Stimulated activated effector memory CD8-positive, alpha-beta T cell treated with anti-CD3 and anti-CD28 coated beads, Interleukin-12 subunit alpha, Interleukin-12 subunit beta, amount 100 ng/mL, for 72 hours (primary cell): ENCODE results near the gene ZNF784.

Experiments
- ATAC-seq: fragments of 150-1000 bp; cut with Tn5 transposase; 2 replicates; pipeline ENCODE4 v1.10.0; 2021
- DNase-seq, 2 donors: peaks; one replicate each; pipeline ENCODE4 v3.0.0; 2021 to 2022; ENCODE audit warnings: low spot score in 2 of 2
- H3K27ac Mint-ChIP-seq: one replicate; pipeline ENCODE4 v1.8.0; 2022; ENCODE audit warnings: mild to moderate bottlenecking, mixed read lengths
- H3K36me3 Mint-ChIP-seq: one replicate; pipeline ENCODE4 v1.8.0; 2022; ENCODE audit warnings: mild to moderate bottlenecking, mixed read lengths
- H3K4me1 Mint-ChIP-seq: one replicate; pipeline ENCODE4 v1.8.0; 2022; ENCODE audit warnings: mixed read lengths
- H3K4me3 Mint-ChIP-seq: one replicate; pipeline ENCODE4 v1.8.0; 2022; ENCODE audit warnings: mild to moderate bottlenecking, mixed read lengths
- H3K9me3 Mint-ChIP-seq: one replicate; pipeline ENCODE4 v1.8.0; 2022; ENCODE audit warnings: mixed read lengths

The ZNF784 gene

GRCh38 chr19:55661826-55662225 lies 37.5 kb upstream of the ZNF784 start:
- H3K9me3 Mint-ChIP-seq = no peaks in the 10 kb centered on the region
- H3K4me1 Mint-ChIP-seq = peaks cover 60% of the 10 kb centered on the region
- H3K36me3 Mint-ChIP-seq = peaks cover 96% of the 10 kb centered on the region

DNA sequence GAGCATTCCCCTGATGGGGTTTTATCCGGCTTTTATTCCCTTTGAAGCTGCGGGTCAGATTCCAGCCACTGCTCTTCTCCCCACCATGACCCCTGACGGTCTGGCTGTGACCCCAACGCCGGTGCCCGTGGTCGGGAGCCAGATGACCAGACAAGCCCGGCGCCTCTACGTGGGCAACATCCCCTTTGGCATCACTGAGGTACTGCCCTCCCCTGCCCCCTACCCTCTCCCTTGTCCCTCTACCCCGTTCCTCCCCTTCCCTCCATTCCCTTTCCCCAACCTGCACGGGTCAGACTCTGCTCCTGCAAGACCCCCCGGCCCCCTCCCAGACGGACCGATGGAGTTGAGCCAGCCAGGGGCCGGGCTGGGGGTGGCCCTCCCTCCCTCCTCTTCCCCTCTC lies 36.6 kb upstream of the ZNF784 start:
- peak overlapping the region; percentile 80 for H3K27ac Mint-ChIP-seq
- H3K4me3 Mint-ChIP-seq = no peak overlapping the region

More at GRCh38 chr19:55661826-55662225, 37.5 kb upstream of the ZNF784 start:
- Mint-ChIP-seq H3K27ac (peak overlapping the region; percentile 9), H3K4me3 (no peak overlapping the region)
- ATAC-seq (no peak), DNase-seq (no peak)

DNA sequence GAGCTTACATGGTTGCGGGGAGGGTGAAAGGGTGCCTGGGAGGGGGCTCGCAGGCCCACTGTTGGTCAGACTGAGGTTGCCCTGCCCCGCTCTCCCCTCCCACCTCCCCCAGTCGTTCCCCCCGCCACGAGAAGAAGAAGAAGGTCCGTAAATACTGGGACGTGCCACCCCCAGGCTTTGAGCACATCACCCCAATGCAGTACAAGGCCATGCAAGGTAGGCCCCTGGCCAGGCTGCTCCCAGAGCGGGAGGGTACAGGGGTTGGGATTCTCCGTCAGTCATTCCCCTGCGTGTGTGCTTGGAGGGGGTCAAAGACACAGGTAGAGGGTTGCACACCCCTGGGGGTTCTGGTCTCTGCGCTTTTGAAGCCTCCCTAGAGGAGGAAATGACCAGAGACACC lies 36.0 kb upstream of the ZNF784 start:
- Mint-ChIP-seq H3K4me1 (peaks cover 67% of the 10 kb centered on the region), H3K9me3 (no peaks in the 10 kb centered on the region), H3K27ac (peak overlapping the region; percentile 80), H3K36me3 (peaks cover 96% of the 10 kb centered on the region), H3K4me3 (peak overlapping the region; percentile 90)
- DNase-seq (no peak), ATAC-seq (no peak)

More for the DNA sequence above, 36.6 kb upstream of the ZNF784 start:
- DNase-seq (no peak), ATAC-seq (no peak)
- H3K36me3 Mint-ChIP-seq = peaks cover 96% of the 10 kb centered on the region
- H3K4me1 Mint-ChIP-seq = peaks cover 65% of the 10 kb centered on the region
- H3K9me3 Mint-ChIP-seq = no peaks in the 10 kb centered on the region

- H3K9me3 Mint-ChIP-seq = no peaks in the 10 kb centered on the region
- DNase-seq (no peak), ATAC-seq (no peak)
- H3K4me1 Mint-ChIP-seq = peaks cover 67% of the 10 kb centered on the region
- peak overlapping the region; percentile 80 for H3K27ac Mint-ChIP-seq
- peak overlapping the region; percentile 90 for H3K4me3 Mint-ChIP-seq
- peaks cover 96% of the 10 kb centered on the region for H3K36me3 Mint-ChIP-seq
Measured at GRCh38 chr19:55659822-55660221, 35.5 kb upstream of the ZNF784 start.

DNA sequence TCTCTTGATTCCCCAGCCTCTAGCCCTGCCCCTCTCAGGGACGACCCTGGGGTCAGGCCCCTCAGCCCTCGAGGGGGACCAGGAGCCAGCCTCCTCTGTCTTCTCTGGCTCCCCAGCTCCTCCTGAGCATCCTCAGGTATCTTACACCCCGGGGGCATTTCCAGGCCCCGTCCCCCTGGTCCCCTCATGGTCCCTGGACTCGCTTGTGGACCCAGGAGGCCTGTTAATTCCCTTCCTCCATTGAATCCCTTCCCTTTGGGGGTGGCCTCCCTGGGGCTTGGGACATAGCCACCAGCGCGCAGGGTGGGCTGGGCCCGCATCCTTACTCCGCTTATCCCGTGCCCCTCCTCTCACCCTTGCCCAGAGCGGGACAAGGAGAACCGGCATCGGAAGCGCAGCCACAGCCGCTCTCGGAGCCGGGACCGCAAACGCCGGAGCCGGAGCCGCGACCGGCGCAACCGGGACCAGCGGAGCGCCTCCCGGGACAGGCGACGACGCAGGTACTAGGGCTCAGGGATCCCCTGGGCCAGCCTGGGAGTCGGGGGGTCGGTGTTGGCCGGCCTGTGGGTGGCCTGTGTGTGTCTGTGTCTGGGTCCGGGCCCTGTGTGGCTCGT lies 34.6 kb upstream of the ZNF784 start:
- DNase-seq (no peak), ATAC-seq (no peak)
- no peaks in the 10 kb centered on the region for H3K9me3 Mint-ChIP-seq
- H3K4me3 Mint-ChIP-seq = peak overlapping the region; percentile 90
- H3K27ac Mint-ChIP-seq = peak overlapping the region; percentile 80
- peaks cover 74% of the 10 kb centered on the region for H3K4me1 Mint-ChIP-seq
- peaks cover 96% of the 10 kb centered on the region for H3K36me3 Mint-ChIP-seq

DNA sequence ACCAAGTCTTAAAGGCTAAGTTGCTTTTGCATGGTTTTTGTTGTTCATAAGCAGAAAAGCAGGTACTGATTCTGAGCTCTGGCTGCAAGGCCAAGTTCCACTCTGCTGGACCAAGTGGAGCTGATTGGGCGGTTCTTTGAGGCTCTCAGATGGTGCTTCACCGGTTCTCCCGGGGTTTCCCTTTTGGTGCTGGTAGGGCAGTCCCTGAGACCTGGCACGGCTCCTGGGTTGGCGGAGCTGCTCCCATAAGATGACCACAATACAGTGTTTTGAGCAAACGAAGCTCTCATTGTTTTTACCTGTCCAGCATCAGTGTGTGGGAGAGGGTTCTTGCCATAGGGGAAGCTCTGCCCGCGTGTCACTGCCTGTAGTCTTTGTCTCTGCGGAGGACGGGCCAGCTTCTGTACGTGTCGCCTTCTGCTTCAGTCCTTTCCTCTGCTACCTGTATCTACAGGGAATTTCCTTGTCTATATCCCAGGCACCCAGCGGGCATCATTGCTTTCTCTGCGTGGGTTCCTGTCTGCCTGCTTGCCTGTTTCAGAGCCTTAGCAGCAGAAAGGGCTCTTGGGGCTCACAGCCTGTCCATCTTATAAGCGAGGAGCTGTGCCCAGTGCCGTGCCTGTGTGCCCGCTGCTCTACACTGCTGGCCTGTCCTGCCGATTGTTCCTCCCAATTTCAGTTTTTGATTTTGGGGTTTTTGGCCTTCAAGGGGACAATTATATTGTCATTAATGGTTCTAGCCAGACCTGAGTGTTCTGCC lies 32.8 kb upstream of the ZNF784 start:
- Mint-ChIP-seq H3K27ac (peak overlapping the region; percentile 80), H3K36me3 (peaks cover 87% of the 10 kb centered on the region), H3K9me3 (no peaks in the 10 kb centered on the region), H3K4me1 (peaks cover 60% of the 10 kb centered on the region), H3K4me3 (peak overlapping the region; percentile 90)
- DNase-seq (no peak), ATAC-seq (no peak)

DNA sequence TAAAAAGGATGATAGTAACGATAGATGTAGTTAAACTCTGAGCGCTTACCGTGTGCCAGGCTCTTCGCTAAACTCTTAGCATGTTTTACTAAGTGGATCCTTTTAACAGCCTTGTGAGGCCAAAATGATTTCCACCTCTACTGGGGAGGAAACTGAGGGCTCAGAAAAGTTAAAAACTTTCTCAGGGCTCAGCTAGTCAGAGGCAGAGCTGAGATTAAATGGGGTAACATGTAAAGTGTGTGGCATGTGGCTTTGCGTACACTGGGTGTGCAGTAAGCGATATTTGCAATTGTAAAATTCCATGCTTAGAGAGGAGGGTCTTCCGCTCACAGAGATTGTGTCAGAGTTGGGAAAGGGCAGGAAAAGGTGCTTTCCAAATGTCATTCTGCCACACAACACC lies 32.2 kb upstream of the ZNF784 start:
- Mint-ChIP-seq H3K36me3 (peaks cover 87% of the 10 kb centered on the region), H3K9me3 (no peaks in the 10 kb centered on the region), H3K27ac (peak overlapping the region; percentile 100), H3K4me1 (peaks cover 54% of the 10 kb centered on the region), H3K4me3 (peak overlapping the region; percentile 90)
- DNase-seq (no peak), ATAC-seq (no peak)

DNA sequence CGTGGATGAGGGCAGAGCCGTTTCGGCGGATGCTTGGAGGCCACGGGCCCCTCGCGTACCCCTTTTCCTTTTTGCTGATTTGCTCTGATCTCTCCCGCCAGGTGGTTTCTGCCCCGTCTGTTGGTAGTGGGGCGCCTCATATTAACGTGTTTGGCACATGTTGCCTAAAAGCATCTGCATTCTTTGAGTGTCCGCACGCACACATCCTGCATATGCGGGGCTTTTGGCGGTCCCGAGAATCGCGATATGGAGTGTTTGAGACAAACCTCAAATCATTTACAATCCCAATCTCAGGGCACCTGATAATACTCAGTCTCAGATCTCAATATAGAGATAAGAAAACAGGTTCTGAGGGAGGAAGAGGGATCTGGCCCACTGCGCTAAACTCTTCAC lies 31.3 kb upstream of the ZNF784 start:
- DNase-seq = no peak
- ATAC-seq = no peak
- Mint-ChIP-seq H3K4me1 (peaks cover 55% of the 10 kb centered on the region), H3K9me3 (no peaks in the 10 kb centered on the region), H3K4me3 (peak overlapping the region; percentile 90), H3K36me3 (peaks cover 78% of the 10 kb centered on the region), H3K27ac (peak overlapping the region; percentile 100)

- H3K4me1 Mint-ChIP-seq = peaks cover 55% of the 10 kb centered on the region
- DNase-seq = peak; percentile 96 to 97
- H3K36me3 Mint-ChIP-seq = peaks cover 72% of the 10 kb centered on the region
- H3K27ac Mint-ChIP-seq = peak within 1 kb of the TSS; percentile 100
- H3K9me3 Mint-ChIP-seq = no peaks in the 10 kb centered on the region
- peak; percentile 68 for ATAC-seq
- H3K4me3 Mint-ChIP-seq = peak within 1 kb of the TSS; percentile 90
Measured at GRCh38 chr19:55654868-55655647, 30.7 kb upstream of the ZNF784 start, which contains the start of gene U2AF2. TSS of gene U2AF2 (plus strand) at chr19:55655035. CDS start at chr19:55655105, 70 bp downstream.

DNA sequence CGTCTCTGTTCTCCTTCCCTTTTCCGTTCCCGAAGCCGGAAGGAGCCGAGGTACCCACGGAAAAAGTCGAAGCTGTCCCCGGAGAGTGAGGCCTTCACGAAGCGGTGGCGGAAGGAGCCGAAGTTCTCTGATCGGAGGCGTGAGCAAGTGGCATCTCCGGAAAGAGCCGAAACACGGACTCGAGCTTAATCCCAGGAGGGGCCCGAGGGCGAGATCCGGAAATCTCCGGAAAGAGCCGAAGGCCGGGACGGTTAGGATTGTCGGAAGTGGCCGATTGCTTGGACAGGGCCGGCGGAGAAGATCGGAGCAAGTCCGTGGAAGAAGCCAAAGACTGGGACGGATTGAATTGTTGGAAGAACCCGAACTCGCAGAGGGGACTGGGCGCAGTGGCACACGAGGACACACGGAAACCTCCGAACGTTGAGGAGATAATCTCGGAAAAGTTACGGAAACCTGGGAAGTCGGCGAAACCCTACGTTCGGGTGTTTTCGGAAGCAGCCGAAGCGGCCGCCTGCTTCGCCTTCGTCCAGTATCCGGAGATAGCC lies 30.0 kb upstream of the ZNF784 start:
- peaks cover 55% of the 10 kb centered on the region for H3K4me1 Mint-ChIP-seq
- H3K4me3 Mint-ChIP-seq = peak overlapping the region; percentile 90
- peak overlapping the region; percentile 100 for H3K27ac Mint-ChIP-seq
- peak; percentile 81 for ATAC-seq
- DNase-seq = peak; percentile 98 to 100
- no peaks in the 10 kb centered on the region for H3K9me3 Mint-ChIP-seq
- H3K36me3 Mint-ChIP-seq = peaks cover 66% of the 10 kb centered on the region

GRCh38 chr19:55653651-55654322 lies 29.4 kb upstream of the ZNF784 start:
- DNase-seq (peak; percentile 97 to 100), ATAC-seq (peak; percentile 62)
- H3K4me1 Mint-ChIP-seq = peaks cover 54% of the 10 kb centered on the region
- peaks cover 61% of the 10 kb centered on the region for H3K36me3 Mint-ChIP-seq
- H3K27ac Mint-ChIP-seq = peak overlapping the region; percentile 100
- H3K4me3 Mint-ChIP-seq = peak overlapping the region; percentile 90
- no peaks in the 10 kb centered on the region for H3K9me3 Mint-ChIP-seq

- Mint-ChIP-seq H3K9me3 (no peaks in the 10 kb centered on the region), H3K36me3 (peaks cover 57% of the 10 kb centered on the region), H3K4me1 (peaks cover 52% of the 10 kb centered on the region), H3K4me3 (peak overlapping the region; percentile 90), H3K27ac (no peak overlapping the region)
- no peak for ATAC-seq
- no peak for DNase-seq
Measured at GRCh38 chr19:55652311-55653128, 28.2 kb upstream of the ZNF784 start.

DNA sequence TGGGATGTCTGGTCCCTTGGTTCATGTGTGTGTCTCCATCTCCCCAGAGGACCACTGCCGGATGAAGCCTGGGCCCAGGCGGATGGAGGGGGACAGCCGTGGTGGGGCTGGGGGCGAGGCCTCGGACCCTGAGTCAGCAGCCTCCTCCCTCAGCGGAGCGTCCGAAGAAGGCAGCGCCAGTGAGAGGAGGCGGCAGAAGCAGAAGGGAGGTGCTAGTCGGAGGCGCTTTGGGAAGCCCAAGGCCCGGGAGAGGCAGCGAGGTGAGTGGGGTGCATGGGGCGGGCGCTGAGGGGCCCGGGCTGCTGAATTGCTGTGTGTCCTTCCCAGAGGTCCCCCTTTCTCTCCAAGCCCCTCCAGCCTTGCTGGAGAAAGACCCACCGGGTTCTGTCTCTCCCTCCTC lies 26.9 kb upstream of the ZNF784 start:
- no peak for DNase-seq
- no peak for ATAC-seq
- H3K36me3 Mint-ChIP-seq = peaks cover 57% of the 10 kb centered on the region
- H3K9me3 Mint-ChIP-seq = no peaks in the 10 kb centered on the region
- H3K27ac Mint-ChIP-seq = no peak overlapping the region
- H3K4me1 Mint-ChIP-seq = peaks cover 47% of the 10 kb centered on the region
- H3K4me3 Mint-ChIP-seq = peak overlapping the region; percentile 75

DNA sequence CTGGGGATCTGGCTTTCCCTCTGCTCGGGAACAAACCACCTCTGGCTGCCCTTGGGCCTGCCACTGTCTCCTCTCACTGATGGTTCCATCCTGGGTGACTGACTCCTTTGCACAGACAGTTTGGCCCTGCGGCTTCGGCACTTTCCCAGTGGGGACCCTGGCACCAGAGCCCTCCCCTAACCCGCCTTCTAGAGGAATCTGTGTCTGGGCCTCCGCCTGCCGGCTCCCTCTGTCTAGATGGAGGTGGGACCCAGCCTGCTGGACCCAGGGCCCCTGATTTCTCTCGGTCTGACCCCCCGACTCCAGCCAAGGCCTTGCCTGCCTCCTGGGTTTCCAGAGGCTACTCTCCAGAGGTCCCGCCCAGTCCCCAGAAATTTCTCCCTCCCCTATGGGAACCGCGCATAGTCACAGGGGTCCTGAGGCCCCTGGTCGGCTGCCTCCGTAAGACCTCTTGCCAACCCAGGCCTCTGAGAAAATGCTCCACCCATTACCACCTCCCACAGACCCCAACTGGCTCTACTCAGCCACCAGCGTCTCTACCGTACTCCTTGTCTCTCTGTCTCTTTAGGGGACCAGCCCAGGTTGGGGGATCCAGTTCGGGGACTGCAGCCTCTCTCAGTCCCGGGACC lies 26.4 kb upstream of the ZNF784 start:
- ATAC-seq = no peak
- peaks cover 42% of the 10 kb centered on the region for H3K4me1 Mint-ChIP-seq
- no peak for DNase-seq
- H3K27ac Mint-ChIP-seq = peak overlapping the region; percentile 88
- H3K36me3 Mint-ChIP-seq = peaks cover 57% of the 10 kb centered on the region
- H3K4me3 Mint-ChIP-seq = peak overlapping the region; percentile 75
- no peaks in the 10 kb centered on the region for H3K9me3 Mint-ChIP-seq
